Measurements from ENCODE around the gene RXFP2. TPM values are rescaled to one million over a fixed set of nuclear protein-coding genes. Genes with fewer than 3 reads are reported as not detected.

RXFP2 gene
- polyA plus RNA-seq, 1 donor (not counting 4 experiments of a cell fraction or from before 2014, with no cell fraction given): not detected

DNA sequence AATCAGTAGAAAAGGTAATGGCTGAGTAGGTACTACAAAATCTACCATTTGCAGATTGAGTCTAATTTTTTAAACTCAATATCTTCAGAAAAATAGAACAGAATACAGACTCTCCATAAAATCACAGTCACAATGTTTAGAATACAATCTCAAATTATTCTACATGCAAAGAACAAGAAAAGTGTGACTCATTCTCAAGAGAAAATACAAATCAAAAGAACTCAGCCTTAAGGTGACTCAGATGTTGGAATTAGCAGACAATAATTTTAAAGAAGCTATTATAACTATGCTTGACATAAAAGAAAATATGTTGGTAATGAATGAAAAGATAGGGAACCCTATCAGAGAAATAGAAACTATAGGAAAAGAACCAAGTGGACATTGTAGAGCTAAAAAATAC is 78.9 kb downstream of the RXFP2 start:
- Histone ChIP-seq H3K36me3 (ENCODE audit: control insufficient read depth in 2 of 2, extremely low read depth in 1 of 2, insufficient read depth in 2 of 2, low read length in 2 of 2) (no peaks in the 10 kb centered on the region), H4K20me1 (ENCODE audit: control insufficient read depth, extremely low read depth, insufficient read depth, low read length) (no peaks in the 10 kb centered on the region), H3K4me2 (ENCODE audit: control insufficient read depth, extremely low read depth, insufficient read depth, low read depth, low read length) (no peak overlapping the region), H3K4me1 (ENCODE audit: control insufficient read depth, extremely low read depth, insufficient read depth, low read length) (no peaks in the 10 kb centered on the region), H2AFZ (ENCODE audit: control insufficient read depth, low read length) (no peak overlapping the region), H3K4me3 (ENCODE audit: control insufficient read depth in 2 of 3, extremely low read depth in 1 of 3, insufficient read depth in 2 of 3, low read depth in 1 of 3, low read length in 3 of 3) (no peak overlapping the region), H3K27me3 (ENCODE audit: control insufficient read depth, extremely low read depth, insufficient read depth, low read length) (no peaks in the 10 kb centered on the region), H3K27ac (ENCODE audit: control insufficient read depth, insufficient read depth, low read length) (no peak overlapping the region), H3K9me3 (ENCODE audit: control insufficient read depth, low read depth, low read length) (no peaks in the 10 kb centered on the region), H3K9ac (ENCODE audit: control insufficient read depth, extremely low read depth, insufficient read depth, low read length) (no peak overlapping the region), H3K9me1 (ENCODE audit: control insufficient read depth, extremely low read depth, insufficient read depth, low read length) (no peaks in the 10 kb centered on the region), H3K79me2 (ENCODE audit: control insufficient read depth, insufficient read depth, low read length) (no peaks in the 10 kb centered on the region)
- TF ChIP-seq EZH2 (IDR thresholded peaks at IDR 0.05; ENCODE audit: low read length) (no peak), CTCF (optimal IDR thresholded peaks at IDR 0.05 in 1 of 3, IDR thresholded peaks at IDR 0.05 in 1 of 3, conservative IDR thresholded peaks at IDR 0.05 in 1 of 3; ENCODE audit: extremely low read depth in 1 of 3, insufficient read depth in 2 of 3, low read length in 3 of 3) (no peak)
- dilution Hi-C loops (cut with MboI; ENCODE audit: extremely low pct_ligation_motif_present, low sequenced_read_pairs): no loop called here
- DNase-seq (ENCODE audit: low read depth, low spot score): no peak
- no peak for FAIRE-seq

- dilution Hi-C loops (cut with MboI; ENCODE audit: extremely low pct_ligation_motif_present, low sequenced_read_pairs): no loop called here
- Histone ChIP-seq H3K4me2 (ENCODE audit: control insufficient read depth, extremely low read depth, insufficient read depth, low read depth, low read length) (no peak overlapping the region), H3K4me3 (ENCODE audit: control insufficient read depth in 2 of 3, extremely low read depth in 1 of 3, insufficient read depth in 2 of 3, low read depth in 1 of 3, low read length in 3 of 3) (no peak overlapping the region), H3K27ac (ENCODE audit: control insufficient read depth, insufficient read depth, low read length) (no peak overlapping the region), H3K79me2 (ENCODE audit: control insufficient read depth, insufficient read depth, low read length) (no peaks in the 10 kb centered on the region), H2AFZ (ENCODE audit: control insufficient read depth, low read length) (no peak overlapping the region), H3K4me1 (ENCODE audit: control insufficient read depth, extremely low read depth, insufficient read depth, low read length) (no peaks in the 10 kb centered on the region), H3K36me3 (ENCODE audit: control insufficient read depth in 2 of 2, extremely low read depth in 1 of 2, insufficient read depth in 2 of 2, low read length in 2 of 2) (no peaks in the 10 kb centered on the region), H3K9me1 (ENCODE audit: control insufficient read depth, extremely low read depth, insufficient read depth, low read length) (no peaks in the 10 kb centered on the region), H3K9ac (ENCODE audit: control insufficient read depth, extremely low read depth, insufficient read depth, low read length) (no peak overlapping the region), H3K9me3 (ENCODE audit: control insufficient read depth, low read depth, low read length) (no peaks in the 10 kb centered on the region), H3K27me3 (ENCODE audit: control insufficient read depth, extremely low read depth, insufficient read depth, low read length) (no peaks in the 10 kb centered on the region), H4K20me1 (ENCODE audit: control insufficient read depth, extremely low read depth, insufficient read depth, low read length) (no peaks in the 10 kb centered on the region)
- TF ChIP-seq CTCF (optimal IDR thresholded peaks at IDR 0.05 in 1 of 3, IDR thresholded peaks at IDR 0.05 in 1 of 3, conservative IDR thresholded peaks at IDR 0.05 in 1 of 3; ENCODE audit: extremely low read depth in 1 of 3, insufficient read depth in 2 of 3, low read length in 3 of 3): peak in 1 of 3 experiments; percentile 19
- TF ChIP-seq EZH2 (IDR thresholded peaks at IDR 0.05; ENCODE audit: low read length): no peak
- DNase-seq (ENCODE audit: low read depth, low spot score) (no peak), FAIRE-seq (no peak)
Measured at GRCh38 chr13:31824705-31825517, 85.6 kb downstream of the RXFP2 start.

Measured in keratinocyte (primary cell).